ENCODE measurements around the gene EPS8L2. TPM values are rescaled to one million over a fixed set of nuclear protein-coding genes. Genes with fewer than 3 reads are reported as not detected.
A peak's percentile ranks its signal among the peaks of the same experiment; 100 is the strongest.

EPS8L2 gene
- total and polyA plus RNA-seq, 9 of the 15 experiments (the other 6 are each of a cell fraction or from before 2014, with no cell fraction given), result 0.75 to 17.0 (median 3.7) TPM

DNA sequence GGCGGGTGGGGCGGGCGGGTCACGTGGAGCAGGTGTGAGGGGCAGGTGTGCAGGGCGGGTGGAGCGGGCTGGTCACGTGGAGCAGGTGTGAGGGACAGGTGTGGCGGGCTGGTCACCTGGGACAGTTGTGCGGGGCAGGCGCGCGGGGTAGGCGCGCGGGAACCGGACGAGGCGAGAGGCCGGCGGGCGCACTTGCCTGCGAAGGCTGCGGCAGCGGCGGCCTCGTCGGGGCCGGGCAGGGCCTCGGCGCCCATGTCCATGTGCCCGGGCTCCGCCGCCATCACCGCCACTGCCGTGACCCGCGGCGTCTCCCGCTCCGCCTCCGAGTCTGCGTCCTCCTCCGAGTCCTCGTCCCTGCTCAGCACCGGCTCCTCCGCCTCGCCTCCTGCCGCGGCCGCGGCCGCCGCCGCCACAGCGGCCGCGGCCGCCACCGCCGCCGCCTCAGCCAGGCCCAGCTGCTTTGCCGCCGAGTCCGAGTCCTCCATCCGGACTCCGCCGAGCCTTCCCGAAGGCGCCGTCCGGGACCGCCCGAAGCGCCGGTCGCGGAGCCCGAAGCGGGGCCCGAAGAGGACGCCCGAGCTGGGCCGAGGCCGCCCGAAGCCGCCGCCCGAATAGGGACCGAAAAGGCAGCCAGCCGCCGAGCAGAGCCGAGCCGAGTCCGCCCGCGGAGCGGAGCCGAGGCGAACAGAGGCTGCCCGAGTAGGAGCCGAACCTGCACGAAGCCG lies 11.3 kb upstream of the EPS8L2 start, which contains the start of gene DEAF1 (continued):
- TF ChIP-seq, protein P1, sequence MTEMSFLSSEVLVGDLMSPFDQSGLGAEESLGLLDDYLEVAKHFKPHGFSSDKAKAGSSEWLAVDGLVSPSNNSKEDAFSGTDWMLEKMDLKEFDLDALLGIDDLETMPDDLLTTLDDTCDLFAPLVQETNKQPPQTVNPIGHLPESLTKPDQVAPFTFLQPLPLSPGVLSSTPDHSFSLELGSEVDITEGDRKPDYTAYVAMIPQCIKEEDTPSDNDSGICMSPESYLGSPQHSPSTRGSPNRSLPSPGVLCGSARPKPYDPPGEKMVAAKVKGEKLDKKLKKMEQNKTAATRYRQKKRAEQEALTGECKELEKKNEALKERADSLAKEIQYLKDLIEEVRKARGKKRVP (CRISPR knock-in tag; IDR thresholded peaks at IDR 0.05), result no peak
- no peak for TF ChIP-seq ZNF212 (CRISPR knock-in tag; IDR thresholded peaks at IDR 0.05)
- TF ChIP-seq ZNF785 (CRISPR knock-in tag; IDR thresholded peaks at IDR 0.05), result no peak
- no peak for TF ChIP-seq HEY1 (CRISPR knock-in tag; IDR thresholded peaks at IDR 0.05; ENCODE audit: borderline replicate concordance)
- TF ChIP-seq, protein P2, sequence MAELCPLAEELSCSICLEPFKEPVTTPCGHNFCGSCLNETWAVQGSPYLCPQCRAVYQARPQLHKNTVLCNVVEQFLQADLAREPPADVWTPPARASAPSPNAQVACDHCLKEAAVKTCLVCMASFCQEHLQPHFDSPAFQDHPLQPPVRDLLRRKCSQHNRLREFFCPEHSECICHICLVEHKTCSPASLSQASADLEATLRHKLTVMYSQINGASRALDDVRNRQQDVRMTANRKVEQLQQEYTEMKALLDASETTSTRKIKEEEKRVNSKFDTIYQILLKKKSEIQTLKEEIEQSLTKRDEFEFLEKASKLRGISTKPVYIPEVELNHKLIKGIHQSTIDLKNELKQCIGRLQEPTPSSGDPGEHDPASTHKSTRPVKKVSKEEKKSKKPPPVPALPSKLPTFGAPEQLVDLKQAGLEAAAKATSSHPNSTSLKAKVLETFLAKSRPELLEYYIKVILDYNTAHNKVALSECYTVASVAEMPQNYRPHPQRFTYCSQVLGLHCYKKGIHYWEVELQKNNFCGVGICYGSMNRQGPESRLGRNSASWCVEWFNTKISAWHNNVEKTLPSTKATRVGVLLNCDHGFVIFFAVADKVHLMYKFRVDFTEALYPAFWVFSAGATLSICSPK (IDR thresholded peaks at IDR 0.05; ENCODE audit: borderline replicate concordance), result no peak
- no peak for TF ChIP-seq MED1 (CRISPR knock-in tag; IDR thresholded peaks at IDR 0.05; ENCODE audit: borderline replicate concordance)
- TF ChIP-seq, protein P3, sequence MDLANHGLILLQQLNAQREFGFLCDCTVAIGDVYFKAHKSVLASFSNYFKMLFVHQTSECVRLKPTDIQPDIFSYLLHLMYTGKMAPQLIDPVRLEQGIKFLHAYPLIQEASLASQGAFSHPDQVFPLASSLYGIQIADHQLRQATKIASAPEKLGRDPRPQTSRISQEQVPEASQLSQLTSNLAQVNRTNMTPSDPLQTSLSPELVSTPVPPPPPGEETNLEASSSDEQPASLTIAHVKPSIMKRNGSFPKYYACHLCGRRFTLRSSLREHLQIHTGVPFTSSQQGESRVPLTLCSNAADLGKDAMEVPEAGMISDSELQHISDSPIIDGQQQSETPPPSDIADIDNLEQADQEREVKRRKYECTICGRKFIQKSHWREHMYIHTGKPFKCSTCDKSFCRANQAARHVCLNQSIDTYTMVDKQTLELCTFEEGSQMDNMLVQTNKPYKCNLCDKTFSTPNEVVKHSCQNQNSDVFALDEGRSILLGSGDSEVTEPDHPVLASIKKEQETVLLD (IDR thresholded peaks at IDR 0.05), result no peak
- TF ChIP-seq MEIS2 (IDR thresholded peaks at IDR 0.05; ENCODE audit: partially characterized antibody), result no peak
- TF ChIP-seq FOXA1 (IDR thresholded peaks at IDR 0.05; ENCODE audit: borderline replicate concordance), result no peak
- TF ChIP-seq ZNF140 (CRISPR knock-in tag; IDR thresholded peaks at IDR 0.05), result no peak
- no peak for TF ChIP-seq ZNF232 (CRISPR knock-in tag; IDR thresholded peaks at IDR 0.05)
- TF ChIP-seq STAG1 (CRISPR knock-in tag; IDR thresholded peaks at IDR 0.05; ENCODE audit: borderline replicate concordance), result peak; percentile 23; the same call in 1 of the 2 replicates
- TF ChIP-seq KDM4B (IDR thresholded peaks at IDR 0.05; ENCODE audit: borderline replicate concordance in 2 of 2, low read depth in 1 of 2), result no peak
- TF ChIP-seq PHB2 (IDR thresholded peaks at IDR 0.05; ENCODE audit: low read depth), result no peak
- TF ChIP-seq RNF2 (IDR thresholded peaks at IDR 0.05), result 0 out of 2 replicates have a peak, but pooled peaks have one; percentile 16
- TF ChIP-seq STAT5A (IDR thresholded peaks at IDR 0.05; ENCODE audit: borderline replicate concordance, low read length), result no peak
- no peak for TF ChIP-seq TEAD2 (tag; IDR thresholded peaks at IDR 0.05)
- no peak for TF ChIP-seq RBM17 (IDR thresholded peaks at IDR 0.05; ENCODE audit: borderline replicate concordance, low read depth, low read length)
- TF ChIP-seq, protein P4, sequence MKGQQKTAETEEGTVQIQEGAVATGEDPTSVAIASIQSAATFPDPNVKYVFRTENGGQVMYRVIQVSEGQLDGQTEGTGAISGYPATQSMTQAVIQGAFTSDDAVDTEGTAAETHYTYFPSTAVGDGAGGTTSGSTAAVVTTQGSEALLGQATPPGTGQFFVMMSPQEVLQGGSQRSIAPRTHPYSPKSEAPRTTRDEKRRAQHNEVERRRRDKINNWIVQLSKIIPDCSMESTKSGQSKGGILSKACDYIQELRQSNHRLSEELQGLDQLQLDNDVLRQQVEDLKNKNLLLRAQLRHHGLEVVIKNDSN (CRISPR knock-in tag; IDR thresholded peaks at IDR 0.05), result peak; percentile 82
- TF ChIP-seq ZNF77 (CRISPR knock-in tag; IDR thresholded peaks at IDR 0.05), result no peak
- TF ChIP-seq, protein P5, sequence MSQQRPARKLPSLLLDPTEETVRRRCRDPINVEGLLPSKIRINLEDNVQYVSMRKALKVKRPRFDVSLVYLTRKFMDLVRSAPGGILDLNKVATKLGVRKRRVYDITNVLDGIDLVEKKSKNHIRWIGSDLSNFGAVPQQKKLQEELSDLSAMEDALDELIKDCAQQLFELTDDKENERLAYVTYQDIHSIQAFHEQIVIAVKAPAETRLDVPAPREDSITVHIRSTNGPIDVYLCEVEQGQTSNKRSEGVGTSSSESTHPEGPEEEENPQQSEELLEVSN (IDR thresholded peaks at IDR 0.05; ENCODE audit: borderline replicate concordance in 1 of 2, extremely low read depth in 1 of 2, insufficient read depth in 1 of 2, insufficient read length in 1 of 2, low read depth in 1 of 2, low read length in 1 of 2, poor library complexity in 1 of 2, severe bottlenecking in 1 of 2), result peak; percentile 97 to 99
- TF ChIP-seq TCF7 (IDR thresholded peaks at IDR 0.05; ENCODE audit: borderline replicate concordance), result no peak
- TF ChIP-seq, protein P6, sequence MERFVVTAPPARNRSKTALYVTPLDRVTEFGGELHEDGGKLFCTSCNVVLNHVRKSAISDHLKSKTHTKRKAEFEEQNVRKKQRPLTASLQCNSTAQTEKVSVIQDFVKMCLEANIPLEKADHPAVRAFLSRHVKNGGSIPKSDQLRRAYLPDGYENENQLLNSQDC (CRISPR knock-in tag; IDR thresholded peaks at IDR 0.05), result no peak
